B cell (primary cell): ENCODE results near the gene PHF13. TPM values are rescaled to one million over a fixed set of nuclear protein-coding genes. Genes with fewer than 3 reads are reported as not detected.

ENCODE experiments used
- ATAC-seq: fragments of 200-7000 bp; cut with Tn5 transposase; one replicate; pipeline ENCODE4 v1.10.0; 2021; ENCODE audit warnings: low read depth, mild to moderate bottlenecking, moderate number of reproducible peaks, moderate library complexity
- CTCF ChIA-PET: fragments of 350-600 bp; sonication (Branson Sonifier 250); formaldehyde crosslinking; loops from one replicate; lab custom pipeline; 2021; ENCODE audit warnings: antibody characterized with exemption, inconsistent platforms; lab: Charles Lee
- POLR2A ChIA-PET: fragments of 350-600 bp; sonication (Branson Sonifier 250); formaldehyde crosslinking; loops from one replicate; lab custom pipeline; 2021; ENCODE audit warnings: antibody characterized with exemption; lab: Charles Lee
- DNase-seq: peaks from one replicate; pipeline ENCODE4 v3.0.0; 2013
- H2AFZ ChIP-seq: 2 replicates; pipeline ENCODE4 v1.6.1; 2012; ENCODE audit warnings: mild to moderate bottlenecking, low read depth, low read length; ENCODE audit not compliant: insufficient read depth, poor library complexity, severe bottlenecking
- H3K27ac ChIP-seq, 2 donors: 1 replicate in 1 of 2; 2 replicates in 1 of 2; pipeline ENCODE4 v1.5.1; 2012 to 2013; ENCODE audit warnings: low read length in 2 of 2, mild to moderate bottlenecking in 2 of 2, moderate library complexity in 1 of 2
- H3K27me3 ChIP-seq, 4 experiments: fragments of 200-600 bp in 1 of 4; sonication (generic) in 1 of 4; replicated peaks in 1 of 4; 1 replicate in 2 of 4; 2 replicates in 2 of 4; pipeline versions ENCODE4 v1.6.1 to v1.7.0; 2013 to 2016; ENCODE audit warnings: low read length in 3 of 4, mild to moderate bottlenecking in 2 of 4, mixed read lengths in 1 of 4, moderate library complexity in 1 of 4; ENCODE audit not compliant: insufficient read depth in 4 of 4, control insufficient read depth in 3 of 4; ENCODE audit errors: control extremely low read depth in 1 of 4
- H3K36me3 ChIP-seq, 2 experiments: replicated peaks in 1 of 2; 1 replicate in 1 of 2; 2 replicates in 1 of 2; pipeline versions ENCODE4 v1.6.1 to v1.7.1; 2013; ENCODE audit warnings: low read length in 1 of 2; ENCODE audit not compliant: insufficient read depth in 2 of 2, control insufficient read depth in 1 of 2; ENCODE audit errors: control extremely low read depth in 1 of 2, extremely low read depth in 1 of 2
- H3K4me1 ChIP-seq, 2 donors: fragments of 200-600 bp in 1 of 2; sonication (generic) in 1 of 2; 1 replicate in 1 of 2; 2 replicates in 1 of 2; pipeline versions ENCODE4 v1.5.1 to v1.6.1; 2013 to 2017; ENCODE audit warnings: low read length in 2 of 2; ENCODE audit not compliant: control insufficient read depth in 2 of 2, insufficient read depth in 2 of 2
- H3K4me2 ChIP-seq: replicated peaks from 2 replicates; pipeline ENCODE3; 2012; ENCODE audit warnings: mild to moderate bottlenecking, low read depth, low read length; ENCODE audit not compliant: poor library complexity, severe bottlenecking
- H3K4me3 ChIP-seq, 5 experiments: fragments of 200-600 bp in 1 of 5; sonication (generic) in 1 of 5; 1 replicate in 3 of 5; 2 replicates in 2 of 5; pipeline versions ENCODE4 v1.5.1 to v1.7.0; 2011 to 2016; ENCODE audit warnings: low read length in 4 of 5, mild to moderate bottlenecking in 4 of 5, low read depth in 2 of 5, control low read depth in 1 of 5, moderate library complexity in 1 of 5; ENCODE audit not compliant: insufficient read depth in 1 of 5; ENCODE audit errors: control extremely low read depth in 1 of 5, extremely low read depth in 1 of 5
- H3K79me2 ChIP-seq: fragments of 200-600 bp; sonication (generic); one replicate; pipeline ENCODE4 v1.6.0; 2016; ENCODE audit warnings: low read length; ENCODE audit not compliant: control insufficient read depth, insufficient read depth
- H3K9ac ChIP-seq: fragments of 200-600 bp; sonication (generic); 2 replicates; pipeline ENCODE4 v1.6.1; 2017; ENCODE audit warnings: mild to moderate bottlenecking, low read length, moderate library complexity
- H3K9me3 ChIP-seq, 3 donors: one replicate each; pipeline versions ENCODE4 v1.6.1 to v1.7.1; 2013; ENCODE audit warnings: low read length in 2 of 3; ENCODE audit not compliant: control insufficient read depth in 2 of 3, insufficient read depth in 1 of 3; ENCODE audit errors: control extremely low read depth in 1 of 3
- H4K20me1 ChIP-seq: 2 replicates; pipeline ENCODE4 v1.6.0; 2012; ENCODE audit warnings: mild to moderate bottlenecking, low read length; ENCODE audit not compliant: insufficient read depth, control insufficient read depth, poor library complexity, severe bottlenecking
- H3K27ac Mint-ChIP-seq: one replicate; pipeline ENCODE4 v1.8.0; 2021; ENCODE audit warnings: mixed read lengths
- H3K27me3 Mint-ChIP-seq: one replicate; pipeline ENCODE4 v1.8.0; 2021; ENCODE audit warnings: mixed read lengths
- H3K4me1 Mint-ChIP-seq: one replicate; pipeline ENCODE4 v1.8.0; 2021; ENCODE audit warnings: mixed read lengths
- H3K4me3 Mint-ChIP-seq: one replicate; pipeline ENCODE4 v1.8.0; 2021; ENCODE audit warnings: mixed read lengths
- H3K9me3 Mint-ChIP-seq: one replicate; pipeline ENCODE4 v1.8.0; 2022; ENCODE audit warnings: mixed read lengths; ENCODE audit not compliant: insufficient read depth
- EZH2 ChIP-seq: IDR thresholded peaks from 2 replicates; pipeline ENCODE4 v1.6.1; 2012; ENCODE audit warnings: borderline replicate concordance, low read depth, mild to moderate bottlenecking, moderate library complexity, low read length; ENCODE audit not compliant: insufficient read depth, poor library complexity, severe bottlenecking
- WGBS: methylation state at CpG from one replicate; pipeline ENCODE4 v1.1.5; 2013; ENCODE audit warnings: missing lambda C conversion rate; ENCODE audit not compliant: insufficient coverage; 5-methylcytosine and 5-hydroxymethylcytosine counted together
- intact Hi-C: fragments of 100-400 bp; cut with micrococcal nuclease; formaldehyde crosslinking; loops from one replicate; pipeline ENCODE4 v1.10.0; 2022
- polyA plus RNA-seq: library from polyadenylated mRNA; depleted of rRNA; stranded (reverse); fragments of >200 nt; gene quantifications from 2 replicates; pipeline ENCODE4 v1.2.3, GENCODE V29; 2012
- total RNA-seq, 2 donors: library from RNA; stranded (reverse); fragments of 120-200 nt in 1 of 2; gene quantifications; 1 replicate in 1 of 2; 2 replicates in 1 of 2; pipeline versions ENCODE4 v1.2.3 to v1.2.4, GENCODE V29; 2013 to 2022
- TF ChIP-seq, protein P1 (sequence below): fragments of 200-600 bp; IDR thresholded peaks from one replicate; pipeline ENCODE4 v1.8.0; 2022; ENCODE audit warnings: antibody characterized with exemption, mild to moderate bottlenecking

The PHF13 gene
- total and polyA plus RNA-seq, 2 donors (not counting 1 experiment from before 2014, with no cell fraction given) = 5.3 to 11.0 TPM

- Mint-ChIP-seq H3K27me3 (no peaks in the 10 kb centered on the region), H3K4me1 (peaks cover 38% of the 10 kb centered on the region), H3K4me3 (peak overlapping the region; percentile 91), H3K9me3 (no peaks in the 10 kb centered on the region), H3K27ac (peak overlapping the region; percentile 99)
- H2AFZ ChIP-seq = peak overlapping the region; percentile 89
- peaks cover 33% of the 10 kb centered on the region for H3K79me2 ChIP-seq
- peak overlapping the region; percentile 100 for H3K4me2 ChIP-seq
- H3K4me3 ChIP-seq = peak overlapping the region; percentile 68 to 94 (median 82)
- POLR2A ChIA-PET = interaction anchor here (0.5 to 3.4 kb wide), 8 partner anchors 9 to 49 kb away, joined by 3 to 21 read pairs (median 6); partner anchors contain the start of genes NOL9, PHF13, TAS1R1 and THAP3
- intact Hi-C loops = loop anchor here (1.0 to 2.0 kb wide), 3 partner anchors 10 to 181 kb away; partner anchors contain the start of genes CAMTA1 and PHF13
- H3K27me3 ChIP-seq = no peaks in the 10 kb centered on the region
- H3K27ac ChIP-seq = peak overlapping the region; percentile 94 to 95
- no peaks in the 10 kb centered on the region for H3K36me3 ChIP-seq
- H4K20me1 ChIP-seq = peaks cover 30% of the 10 kb centered on the region
- no peak for TF ChIP-seq EZH2
- TF ChIP-seq, protein P1, sequence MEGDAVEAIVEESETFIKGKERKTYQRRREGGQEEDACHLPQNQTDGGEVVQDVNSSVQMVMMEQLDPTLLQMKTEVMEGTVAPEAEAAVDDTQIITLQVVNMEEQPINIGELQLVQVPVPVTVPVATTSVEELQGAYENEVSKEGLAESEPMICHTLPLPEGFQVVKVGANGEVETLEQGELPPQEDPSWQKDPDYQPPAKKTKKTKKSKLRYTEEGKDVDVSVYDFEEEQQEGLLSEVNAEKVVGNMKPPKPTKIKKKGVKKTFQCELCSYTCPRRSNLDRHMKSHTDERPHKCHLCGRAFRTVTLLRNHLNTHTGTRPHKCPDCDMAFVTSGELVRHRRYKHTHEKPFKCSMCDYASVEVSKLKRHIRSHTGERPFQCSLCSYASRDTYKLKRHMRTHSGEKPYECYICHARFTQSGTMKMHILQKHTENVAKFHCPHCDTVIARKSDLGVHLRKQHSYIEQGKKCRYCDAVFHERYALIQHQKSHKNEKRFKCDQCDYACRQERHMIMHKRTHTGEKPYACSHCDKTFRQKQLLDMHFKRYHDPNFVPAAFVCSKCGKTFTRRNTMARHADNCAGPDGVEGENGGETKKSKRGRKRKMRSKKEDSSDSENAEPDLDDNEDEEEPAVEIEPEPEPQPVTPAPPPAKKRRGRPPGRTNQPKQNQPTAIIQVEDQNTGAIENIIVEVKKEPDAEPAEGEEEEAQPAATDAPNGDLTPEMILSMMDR = no peak
- peaks cover 29 to 43% of the 10 kb centered on the region in 2 donors for H3K4me1 ChIP-seq
- under 1% methylated on average over 33 of the region's 36 CpGs for WGBS
- peak; percentile 87 for DNase-seq
- CTCF ChIA-PET = interaction anchor here (1.1 to 5.4 kb wide), 5 partner anchors 13 to 48 kb away, joined by 3 to 33 read pairs (median 7); partner anchors contain the start of genes NOL9, TAS1R1 and THAP3
- no peaks in the 10 kb centered on the region for H3K9me3 ChIP-seq
- peak overlapping the region; percentile 78 for H3K9ac ChIP-seq
- ATAC-seq = peak; percentile 34
Observed at GRCh38 chr1:6603238-6603914, 10.2 kb upstream of the PHF13 start.
